ENCODE measurements around the gene RBBP8NL.
A peak's percentile ranks its signal among the peaks of the same experiment; 100 is the strongest.

RBBP8NL gene

DNA sequence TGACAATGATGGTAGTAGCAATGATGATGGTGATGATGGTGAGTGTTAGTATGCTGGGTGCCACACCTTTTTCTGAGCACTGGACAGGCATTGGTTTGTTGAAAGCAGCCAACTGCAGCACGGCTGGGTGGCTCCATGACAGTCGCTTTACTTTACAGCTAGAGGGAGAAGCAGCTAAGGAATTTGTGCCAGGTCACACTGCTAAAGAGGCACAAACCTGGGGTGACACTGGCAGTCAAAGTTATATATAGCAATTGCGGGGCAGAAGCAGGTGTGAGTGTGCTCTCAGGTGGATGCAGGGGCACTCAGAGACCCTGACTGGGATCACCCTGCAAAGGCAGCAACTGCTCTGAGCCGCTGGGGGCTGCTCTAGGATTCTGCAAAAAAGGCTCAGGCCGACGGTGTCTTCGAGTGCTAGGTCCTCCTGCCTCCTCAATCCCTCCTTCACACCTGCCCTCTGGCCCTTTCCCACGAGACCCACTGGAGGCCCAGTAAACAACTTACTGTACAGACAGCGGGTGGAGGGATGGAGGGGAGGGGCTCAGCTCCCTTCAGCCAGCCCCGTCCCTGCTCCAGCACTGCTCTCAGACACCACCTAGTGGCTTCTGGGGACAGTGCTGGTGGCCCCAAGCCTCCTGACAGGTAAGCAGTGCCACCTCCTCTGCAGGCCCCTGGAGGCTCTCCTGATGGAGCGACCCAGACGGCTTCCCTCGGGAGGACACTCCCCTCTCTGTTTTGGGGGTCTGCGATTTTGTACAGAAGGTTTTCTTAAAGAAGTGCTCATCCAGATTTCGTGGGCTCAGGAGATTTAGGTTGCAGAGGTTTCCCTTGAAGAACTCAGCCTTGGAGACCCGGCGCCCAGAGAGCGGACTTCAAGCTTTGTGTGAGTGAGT is 44.8 kb downstream of the RBBP8NL start:
- TF ChIP-seq CTCF (IDR thresholded peaks at IDR 0.05; ENCODE audit: borderline replicate concordance, control extremely low read depth, extremely low read depth, insufficient read depth, missing control alignments): peak; percentile 93
- in situ Hi-C loops (cut with MboI; ENCODE audit: low sequenced_read_pairs, unreplicated experiment): loop anchor here (10.0 kb wide), 1 partner anchor 78 kb away; the partner anchor contains the start of gene ADRM1
- DNase-seq (ENCODE audit: low spot score): peak; percentile 87

DNA sequence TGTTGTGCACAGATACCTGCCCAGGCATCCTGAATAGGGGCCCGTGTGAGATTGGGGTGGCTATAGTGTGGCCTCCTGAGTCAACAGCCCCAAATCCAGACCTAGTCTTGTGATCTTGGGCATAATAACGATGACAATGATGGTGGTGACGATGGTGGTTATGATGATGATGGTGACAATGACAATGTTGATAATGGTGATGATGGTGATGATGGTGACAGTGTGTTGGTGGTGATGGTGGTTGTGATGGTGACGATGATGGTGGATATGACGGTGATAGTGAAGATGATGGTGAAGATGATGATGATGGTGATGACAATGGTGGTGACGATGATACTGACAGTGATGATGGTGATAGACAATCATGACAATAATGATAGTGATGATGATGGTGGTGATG is 45.5 kb downstream of the RBBP8NL start:
- in situ Hi-C loops (cut with MboI; ENCODE audit: low sequenced_read_pairs, unreplicated experiment): loop anchor here (10.0 kb wide), 1 partner anchor 77 kb away; the partner anchor contains the start of gene ADRM1
- no peak for TF ChIP-seq CTCF (IDR thresholded peaks at IDR 0.05; ENCODE audit: borderline replicate concordance, control extremely low read depth, extremely low read depth, insufficient read depth, missing control alignments)
- DNase-seq (ENCODE audit: low spot score): no peak

- in situ Hi-C loops (cut with MboI; ENCODE audit: low sequenced_read_pairs, unreplicated experiment): loop anchor here (10.0 kb wide), 1 partner anchor 76 kb away; the partner anchor contains the start of gene ADRM1
- no peak for TF ChIP-seq CTCF (IDR thresholded peaks at IDR 0.05; ENCODE audit: borderline replicate concordance, control extremely low read depth, extremely low read depth, insufficient read depth, missing control alignments)
- no peak for DNase-seq (ENCODE audit: low spot score)
These were observed 46.0 kb downstream of the RBBP8NL start for GRCh38 chr20:62381202-62381797.

GRCh38 chr20:62378215-62378614 is 49.1 kb downstream of the RBBP8NL start:
- in situ Hi-C loops (cut with MboI; ENCODE audit: low sequenced_read_pairs, unreplicated experiment): no loop called here
- TF ChIP-seq CTCF (IDR thresholded peaks at IDR 0.05; ENCODE audit: borderline replicate concordance, control extremely low read depth, extremely low read depth, insufficient read depth, missing control alignments): no peak
- no peak for DNase-seq (ENCODE audit: low spot score)

- DNase-seq (ENCODE audit: low spot score): no peak
- no peak for TF ChIP-seq CTCF (IDR thresholded peaks at IDR 0.05; ENCODE audit: borderline replicate concordance, control extremely low read depth, extremely low read depth, insufficient read depth, missing control alignments)
- in situ Hi-C loops (cut with MboI; ENCODE audit: low sequenced_read_pairs, unreplicated experiment): no loop called here
These were observed 49.6 kb downstream of the RBBP8NL start for GRCh38 chr20:62377615-62378178.

DNA sequence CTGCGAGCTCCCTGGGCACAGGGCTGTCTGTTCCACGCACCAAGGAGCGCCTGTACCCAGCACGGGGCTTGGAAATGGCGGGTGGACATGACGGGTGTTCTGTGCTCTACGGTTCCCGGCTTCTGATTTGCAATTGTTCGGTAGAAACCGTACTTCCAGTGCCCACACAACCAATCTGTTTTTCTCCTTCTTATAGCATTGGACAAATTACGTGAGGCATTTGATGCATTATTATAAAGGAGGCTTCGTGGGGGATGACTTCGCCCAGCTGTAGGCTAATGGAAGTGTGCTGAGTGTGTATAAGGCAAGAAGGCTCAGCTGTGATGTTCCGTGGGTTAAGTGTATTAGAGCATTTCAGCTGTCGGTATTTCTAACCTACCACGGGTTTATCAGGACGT is 50.3 kb downstream of the RBBP8NL start:
- TF ChIP-seq CTCF (IDR thresholded peaks at IDR 0.05; ENCODE audit: borderline replicate concordance, control extremely low read depth, extremely low read depth, insufficient read depth, missing control alignments): no peak
- in situ Hi-C loops (cut with MboI; ENCODE audit: low sequenced_read_pairs, unreplicated experiment): no loop called here
- DNase-seq (ENCODE audit: low spot score): no peak
